ENCODE measurements around the gene KIAA1755.
A peak's percentile ranks its signal among the peaks of the same experiment; 100 is the strongest.

Gene KIAA1755

GRCh38 chr20:38179846-38180245 is 80.7 kb downstream of the KIAA1755 start:
- DNase-seq, result no peak

GRCh38 chr20:38178581-38178980 is 82.0 kb downstream of the KIAA1755 start:
- no peak for DNase-seq

GRCh38 chr20:38178065-38178491 is 82.5 kb downstream of the KIAA1755 start:
- DNase-seq, result no peak

GRCh38 chr20:38177201-38177600 is 83.3 kb downstream of the KIAA1755 start:
- no peak for DNase-seq

- DNase-seq, result no peak
Observed at GRCh38 chr20:38175304-38176180, 85.0 kb downstream of the KIAA1755 start.

- DNase-seq, result no peak
Observed at GRCh38 chr20:38173237-38174156, 87.0 kb downstream of the KIAA1755 start.

GRCh38 chr20:38172408-38172807 is 88.1 kb downstream of the KIAA1755 start:
- no peak for DNase-seq

- no peak for DNase-seq
Observed at GRCh38 chr20:38171675-38172043, 88.9 kb downstream of the KIAA1755 start.

GRCh38 chr20:38170826-38171674 is 89.5 kb downstream of the KIAA1755 start:
- no peak for DNase-seq

- no peak for DNase-seq
Observed at GRCh38 chr20:38170219-38170825, 90.2 kb downstream of the KIAA1755 start.

GRCh38 chr20:38169636-38170193 is 90.8 kb downstream of the KIAA1755 start:
- DNase-seq, result no peak

- peak; percentile 6 for DNase-seq
Observed at GRCh38 chr20:38168791-38169589, 91.5 kb downstream of the KIAA1755 start.

- no peak for DNase-seq
Observed at GRCh38 chr20:38167851-38168760, 92.4 kb downstream of the KIAA1755 start.

- no peak for DNase-seq
Observed at GRCh38 chr20:38167328-38167850, 93.1 kb downstream of the KIAA1755 start.

GRCh38 chr20:38166703-38167233 is 93.8 kb downstream of the KIAA1755 start:
- no peak for DNase-seq

- DNase-seq, result no peak
Observed at GRCh38 chr20:38165966-38166702, 94.4 kb downstream of the KIAA1755 start.

- peak; percentile 42 for DNase-seq
Observed at GRCh38 chr20:38165089-38165965, 95.2 kb downstream of the KIAA1755 start, which contains the start of gene TGM2. TSS of gene TGM2 (minus strand) at chr20:38165270. CDS start at chr20:38165198, 72 bp downstream.
